ENCODE measurements around the gene SLC38A10.

GRCh38 chr17:81199482-81199830, 95.7 kb downstream of the SLC38A10 start:
- TF ChIP-seq CTCF (IDR thresholded peaks at IDR 0.05) (no peak), POLR2A (IDR thresholded peaks at IDR 0.05) (no peak)
